K562 (cell line): Measurements from ENCODE around the gene CCNDBP1. TPM values are rescaled to one million over a fixed set of nuclear protein-coding genes. Genes with fewer than 3 reads are reported as not detected.

Source experiments
- CREBBP ChIP-seq: IDR thresholded peaks from one replicate; pipeline ENCODE4 v1.6.1; 2012; ENCODE audit warnings: low read depth, mild to moderate bottlenecking, control low read depth, inconsistent platforms, low read length
- DPF2 ChIP-seq: fragments of 450-650 bp; IDR thresholded peaks from 2 replicates; pipeline ENCODE4 v1.6.1; 2016
- FOSL1 ChIP-seq: fragments of 200-800 bp; sonication (Bioruptor generic); conservative IDR thresholded peaks from 2 replicates; pipeline ENCODE4 v1.6.1; 2016; ENCODE audit warnings: missing genetic modification characterization, missing compliant biosample characterization
- FOXK2 ChIP-seq, 2 experiments: fragments of 450-650 bp; IDR thresholded peaks in 1 of 2; conservative IDR thresholded peaks in 1 of 2; 2 replicates each; pipeline ENCODE4 v1.6.1; 2016; ENCODE audit warnings: low read depth in 2 of 2, mild to moderate bottlenecking in 1 of 2
- FUS ChIP-seq: fragments of 200-400 bp; formaldehyde crosslinking; optimal IDR thresholded peaks from 2 replicates; pipeline ENCODE3; 2017; ENCODE audit warnings: low read depth, low read length
- GTF2E2 ChIP-seq: fragments of 200-800 bp; sonication (Bioruptor generic); IDR thresholded peaks from 2 replicates; pipeline ENCODE4 v1.6.1; 2016; ENCODE audit warnings: missing genetic modification characterization, missing compliant biosample characterization
- HES1 ChIP-seq: fragments of 450-650 bp; IDR thresholded peaks from 2 replicates; pipeline ENCODE4 v1.6.1; 2016; ENCODE audit warnings: low read depth, mild to moderate bottlenecking, moderate library complexity
- KDM5B ChIP-seq: fragments of 200-600 bp; sonication (generic); IDR thresholded peaks from 2 replicates; pipeline ENCODE4 v1.6.1; 2012; ENCODE audit warnings: low read depth, mild to moderate bottlenecking, moderate library complexity, low read length, control low read depth, inconsistent platforms; ENCODE audit not compliant: insufficient replicate concordance
- MEF2A ChIP-seq: IDR thresholded peaks from 2 replicates; pipeline ENCODE4 v1.6.1; 2011; ENCODE audit warnings: low read depth, mild to moderate bottlenecking, low read length, moderate library complexity; ENCODE audit not compliant: control insufficient read depth
- NFIX ChIP-seq: fragments of 250-450 bp; sonication (Bioruptor Pico); IDR thresholded peaks from 2 replicates; pipeline ENCODE4 v1.4.0; 2020; ENCODE audit warnings: low read depth, mild to moderate bottlenecking, moderate library complexity
- PTRF ChIP-seq: fragments of 450-650 bp; IDR thresholded peaks from 2 replicates; pipeline ENCODE4 v1.6.1; 2016; ENCODE audit warnings: mild to moderate bottlenecking, missing genetic modification characterization, missing compliant biosample characterization
- RBM22 ChIP-seq: fragments of 200-400 bp; formaldehyde crosslinking; IDR thresholded peaks from 2 replicates; pipeline ENCODE4 v1.6.1; 2018; ENCODE audit warnings: low read length, low read depth; ENCODE audit not compliant: poor library complexity, severe bottlenecking
- SMAD2 ChIP-seq: fragments of 150-350 bp; IDR thresholded peaks from 2 replicates; pipeline ENCODE4 v1.6.1; 2014; ENCODE audit warnings: low read depth, mild to moderate bottlenecking, low read length
- STAG1 ChIP-seq: sonication (generic); formaldehyde crosslinking; IDR thresholded peaks from 2 replicates; pipeline ENCODE4 v1.5.0; 2020; ENCODE audit warnings: missing genetic modification reagents, borderline replicate concordance
- TBL1XR1 ChIP-seq, 2 experiments: IDR thresholded peaks; 2 replicates each; pipeline ENCODE4 v1.6.1; 2012; ENCODE audit warnings: improper control_type of control experiment in 2 of 2, low read length in 2 of 2, mild to moderate bottlenecking in 1 of 2
- ZNF12 ChIP-seq: sonication (generic); formaldehyde crosslinking; IDR thresholded peaks from 2 replicates; pipeline ENCODE4 v1.4.0; 2020; ENCODE audit warnings: mild to moderate bottlenecking, missing genetic modification reagents
- ZNF354B ChIP-seq: fragments of 250-450 bp; sonication (Bioruptor Pico); IDR thresholded peaks from 2 replicates; pipeline ENCODE4 v1.4.0; 2020
- ZNF41 ChIP-seq: fragments of 250-450 bp; sonication (Bioruptor Pico); conservative IDR thresholded peaks from 2 replicates; pipeline ENCODE4 v1.4.0; 2020; ENCODE audit warnings: mild to moderate bottlenecking
- ZNF449 ChIP-seq: fragments of 250-450 bp; sonication (Bioruptor Pico); IDR thresholded peaks from 2 replicates; pipeline ENCODE4 v1.8.0; 2022; ENCODE audit warnings: moderate library complexity, mild to moderate bottlenecking, inconsistent platforms
- polyA plus RNA-seq, 8 experiments: library from polyadenylated mRNA; depleted of rRNA in 4 of 8; stranded (reverse) in 5 of 8; unstranded in 3 of 8; fragments of >200 nt; fragmentation: Nextera tagmentation in 2 of 8; fragmentation: Illumina TruSeq in 1 of 8; extraction: Ambion mirVana in 2 of 8; extraction: Trizol in 1 of 8; gene quantifications; 2 replicates each; pipeline versions ENCODE4 v1.2.1 to v1.2.3, GENCODE V29; 2011 to 2014; ENCODE audit warnings: inconsistent platforms in 1 of 8, missing spikeins in 1 of 8
- total RNA-seq, 7 experiments: library from RNA; depleted of rRNA in 6 of 7; stranded (reverse); fragments of >200 nt in 6 of 7; fragmentation: Illumina TruSeq in 2 of 7; extraction: Trizol in 2 of 7; gene quantifications; 2 replicates each; pipeline versions ENCODE4 v1.2.1 to v1.2.3, GENCODE V29; 2011 to 2021; ENCODE audit warnings: low replicate concordance in 1 of 7
- TF ChIP-seq, protein P1 (sequence below): fragments of 250-450 bp; sonication (Bioruptor Pico); IDR thresholded peaks from 2 replicates; pipeline ENCODE4 v1.6.1; 2021; ENCODE audit warnings: mild to moderate bottlenecking

The CCNDBP1 gene
- total and polyA plus RNA-seq, 9 of the 15 experiments (the other 6 are each of a cell fraction or from before 2014, with no cell fraction given) = 37.0 to 111 (median 55.5) TPM

DNA sequence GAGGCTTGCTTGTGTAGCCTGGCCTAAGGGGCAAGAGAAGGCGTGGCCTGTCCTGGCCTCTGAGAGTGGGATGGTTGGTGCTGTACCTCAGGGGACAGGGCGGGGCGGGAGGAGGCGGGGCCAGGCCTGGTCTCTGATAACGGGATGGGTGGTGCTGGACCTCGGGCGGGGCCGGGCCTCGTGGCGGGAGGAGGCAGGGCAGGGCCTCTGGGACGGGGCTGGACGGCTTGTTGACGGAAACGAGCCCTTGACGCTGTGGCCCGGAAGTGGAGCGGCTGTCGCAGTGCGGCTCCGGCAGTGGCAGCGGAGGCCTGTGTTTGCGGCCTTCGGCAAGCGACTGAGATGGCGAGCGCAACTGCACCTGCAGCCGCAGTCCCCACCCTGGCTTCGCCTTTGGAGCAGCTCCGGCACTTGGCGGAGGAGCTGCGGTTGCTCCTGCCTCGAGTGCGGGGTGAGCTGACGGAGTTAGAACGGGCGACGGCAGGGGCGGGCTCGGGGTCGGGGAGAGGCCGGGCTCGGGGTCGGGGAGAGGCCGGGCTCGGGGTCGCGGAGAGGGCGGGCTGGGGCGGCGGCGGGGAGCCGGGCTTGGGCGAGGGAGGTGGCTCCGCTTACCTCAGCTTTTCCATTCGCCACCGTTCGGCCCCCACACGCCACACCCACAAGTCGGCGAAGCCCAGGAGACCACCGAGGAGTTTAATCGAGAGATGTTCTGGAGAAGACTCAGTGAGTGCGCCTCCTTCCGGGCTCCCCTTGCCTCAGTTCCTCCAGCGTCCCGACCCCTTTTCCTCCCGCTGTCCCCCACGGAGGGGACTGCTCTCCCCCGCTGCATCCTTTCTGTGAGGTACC is at the start of gene CCNDBP1 (continued):
- TF ChIP-seq ZNF354B (CRISPR knock-in tag) (no peak), MEF2A (no peak), CREBBP (no peak), FUS (no peak), FOSL1 (tag) (no peak), NFIX (CRISPR knock-in tag) (no peak), HES1 (no peak), SMAD2 (no peak), DPF2 (no peak), GTF2E2 (tag) (peak; percentile 78; the same call in 1 of the 2 replicates), ZNF449 (CRISPR knock-in tag) (no peak), KDM5B (peak; percentile 92), FOXK2 (conservative IDR thresholded peaks at IDR 0.05 in 1 of 2, IDR thresholded peaks at IDR 0.05 in 1 of 2; ENCODE audit: low read depth in 2 of 2) (peak; percentile 99 to 100), PTRF (tag) (no peak), TBL1XR1 (IDR thresholded peaks at IDR 0.05; ENCODE audit: low read length in 2 of 2) (peak in 1 of 2 experiments; percentile 58; a peak in 1 of 4 replicates), STAG1 (CRISPR knock-in tag) (no peak), ZNF41 (0 out of 2 replicates have a peak, but pooled peaks have one; percentile 39), RBM22 (peak; percentile 71), ZNF12 (CRISPR knock-in tag) (no peak; the same call in 1 of the 2 replicates)
- TF ChIP-seq, protein P1, sequence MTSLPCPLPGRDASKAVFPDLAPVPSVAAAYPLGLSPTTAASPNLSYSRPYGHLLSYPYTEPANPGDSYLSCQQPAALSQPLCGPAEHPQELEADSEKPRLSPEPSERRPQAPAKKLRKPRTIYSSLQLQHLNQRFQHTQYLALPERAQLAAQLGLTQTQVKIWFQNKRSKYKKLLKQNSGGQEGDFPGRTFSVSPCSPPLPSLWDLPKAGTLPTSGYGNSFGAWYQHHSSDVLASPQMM = no peak
